B cell (primary cell): ENCODE results near the gene EFNA2. TPM values are rescaled to one million over a fixed set of nuclear protein-coding genes. Genes with fewer than 3 reads are reported as not detected.

Source experiments
- ATAC-seq: fragments of 200-7000 bp; cut with Tn5 transposase; one replicate; pipeline ENCODE4 v1.10.0; 2021; ENCODE audit warnings: low read depth, mild to moderate bottlenecking, moderate number of reproducible peaks, moderate library complexity
- CTCF ChIA-PET: fragments of 350-600 bp; sonication (Branson Sonifier 250); formaldehyde crosslinking; loops from one replicate; lab custom pipeline; 2021; ENCODE audit warnings: antibody characterized with exemption, inconsistent platforms; lab: Charles Lee
- POLR2A ChIA-PET: fragments of 350-600 bp; sonication (Branson Sonifier 250); formaldehyde crosslinking; loops from one replicate; lab custom pipeline; 2021; ENCODE audit warnings: antibody characterized with exemption; lab: Charles Lee
- DNase-seq: peaks from one replicate; pipeline ENCODE4 v3.0.0; 2013
- H2AFZ ChIP-seq: 2 replicates; pipeline ENCODE4 v1.6.1; 2012; ENCODE audit warnings: mild to moderate bottlenecking, low read depth, low read length; ENCODE audit not compliant: insufficient read depth, poor library complexity, severe bottlenecking
- H3K27ac ChIP-seq, 2 donors: 1 replicate in 1 of 2; 2 replicates in 1 of 2; pipeline ENCODE4 v1.5.1; 2012 to 2013; ENCODE audit warnings: low read length in 2 of 2, mild to moderate bottlenecking in 2 of 2, moderate library complexity in 1 of 2
- H3K27me3 ChIP-seq, 4 experiments: fragments of 200-600 bp in 1 of 4; sonication (generic) in 1 of 4; replicated peaks in 1 of 4; 1 replicate in 2 of 4; 2 replicates in 2 of 4; pipeline versions ENCODE4 v1.6.1 to v1.7.0; 2013 to 2016; ENCODE audit warnings: low read length in 3 of 4, mild to moderate bottlenecking in 2 of 4, mixed read lengths in 1 of 4, moderate library complexity in 1 of 4; ENCODE audit not compliant: insufficient read depth in 4 of 4, control insufficient read depth in 3 of 4; ENCODE audit errors: control extremely low read depth in 1 of 4
- H3K36me3 ChIP-seq, 2 experiments: replicated peaks in 1 of 2; 1 replicate in 1 of 2; 2 replicates in 1 of 2; pipeline versions ENCODE4 v1.6.1 to v1.7.1; 2013; ENCODE audit warnings: low read length in 1 of 2; ENCODE audit not compliant: insufficient read depth in 2 of 2, control insufficient read depth in 1 of 2; ENCODE audit errors: control extremely low read depth in 1 of 2, extremely low read depth in 1 of 2
- H3K4me1 ChIP-seq, 2 donors: fragments of 200-600 bp in 1 of 2; sonication (generic) in 1 of 2; 1 replicate in 1 of 2; 2 replicates in 1 of 2; pipeline versions ENCODE4 v1.5.1 to v1.6.1; 2013 to 2017; ENCODE audit warnings: low read length in 2 of 2; ENCODE audit not compliant: control insufficient read depth in 2 of 2, insufficient read depth in 2 of 2
- H3K4me2 ChIP-seq: replicated peaks from 2 replicates; pipeline ENCODE3; 2012; ENCODE audit warnings: mild to moderate bottlenecking, low read depth, low read length; ENCODE audit not compliant: poor library complexity, severe bottlenecking
- H3K4me3 ChIP-seq, 5 experiments: fragments of 200-600 bp in 1 of 5; sonication (generic) in 1 of 5; 1 replicate in 3 of 5; 2 replicates in 2 of 5; pipeline versions ENCODE4 v1.5.1 to v1.7.0; 2011 to 2016; ENCODE audit warnings: low read length in 4 of 5, mild to moderate bottlenecking in 4 of 5, low read depth in 2 of 5, control low read depth in 1 of 5, moderate library complexity in 1 of 5; ENCODE audit not compliant: insufficient read depth in 1 of 5; ENCODE audit errors: control extremely low read depth in 1 of 5, extremely low read depth in 1 of 5
- H3K79me2 ChIP-seq: fragments of 200-600 bp; sonication (generic); one replicate; pipeline ENCODE4 v1.6.0; 2016; ENCODE audit warnings: low read length; ENCODE audit not compliant: control insufficient read depth, insufficient read depth
- H3K9ac ChIP-seq: fragments of 200-600 bp; sonication (generic); 2 replicates; pipeline ENCODE4 v1.6.1; 2017; ENCODE audit warnings: mild to moderate bottlenecking, low read length, moderate library complexity
- H3K9me3 ChIP-seq, 3 donors: one replicate each; pipeline versions ENCODE4 v1.6.1 to v1.7.1; 2013; ENCODE audit warnings: low read length in 2 of 3; ENCODE audit not compliant: control insufficient read depth in 2 of 3, insufficient read depth in 1 of 3; ENCODE audit errors: control extremely low read depth in 1 of 3
- H4K20me1 ChIP-seq: 2 replicates; pipeline ENCODE4 v1.6.0; 2012; ENCODE audit warnings: mild to moderate bottlenecking, low read length; ENCODE audit not compliant: insufficient read depth, control insufficient read depth, poor library complexity, severe bottlenecking
- H3K27ac Mint-ChIP-seq: one replicate; pipeline ENCODE4 v1.8.0; 2021; ENCODE audit warnings: mixed read lengths
- H3K27me3 Mint-ChIP-seq: one replicate; pipeline ENCODE4 v1.8.0; 2021; ENCODE audit warnings: mixed read lengths
- H3K4me1 Mint-ChIP-seq: one replicate; pipeline ENCODE4 v1.8.0; 2021; ENCODE audit warnings: mixed read lengths
- H3K4me3 Mint-ChIP-seq: one replicate; pipeline ENCODE4 v1.8.0; 2021; ENCODE audit warnings: mixed read lengths
- H3K9me3 Mint-ChIP-seq: one replicate; pipeline ENCODE4 v1.8.0; 2022; ENCODE audit warnings: mixed read lengths; ENCODE audit not compliant: insufficient read depth
- CTCF ChIP-seq: fragments of 200-600 bp; IDR thresholded peaks from one replicate; pipeline ENCODE4 v1.8.0; 2022; ENCODE audit warnings: antibody characterized with exemption, mild to moderate bottlenecking
- EZH2 ChIP-seq: IDR thresholded peaks from 2 replicates; pipeline ENCODE4 v1.6.1; 2012; ENCODE audit warnings: borderline replicate concordance, low read depth, mild to moderate bottlenecking, moderate library complexity, low read length; ENCODE audit not compliant: insufficient read depth, poor library complexity, severe bottlenecking
- WGBS: methylation state at CpG from one replicate; pipeline ENCODE4 v1.1.5; 2013; ENCODE audit warnings: missing lambda C conversion rate; ENCODE audit not compliant: insufficient coverage; 5-methylcytosine and 5-hydroxymethylcytosine counted together
- intact Hi-C: fragments of 100-400 bp; cut with micrococcal nuclease; formaldehyde crosslinking; loops from one replicate; pipeline ENCODE4 v1.10.0; 2022
- polyA plus RNA-seq: library from polyadenylated mRNA; depleted of rRNA; stranded (reverse); fragments of >200 nt; gene quantifications from 2 replicates; pipeline ENCODE4 v1.2.3, GENCODE V29; 2012
- total RNA-seq, 2 donors: library from RNA; stranded (reverse); fragments of 120-200 nt in 1 of 2; gene quantifications; 1 replicate in 1 of 2; 2 replicates in 1 of 2; pipeline versions ENCODE4 v1.2.3 to v1.2.4, GENCODE V29; 2013 to 2022

EFNA2 gene
- total and polyA plus RNA-seq, 2 donors (not counting 1 experiment from before 2014, with no cell fraction given) = not detected

GRCh38 chr19:1278713-1279660 lies 6.7 kb upstream of the EFNA2 start:
- Mint-ChIP-seq H3K4me1 (peaks cover 19% of the 10 kb centered on the region), H3K4me3 (no peak overlapping the region), H3K9me3 (no peaks in the 10 kb centered on the region), H3K27ac (no peak overlapping the region), H3K27me3 (no peaks in the 10 kb centered on the region)
- H3K4me2 ChIP-seq = no peak overlapping the region
- peaks cover 18 to 29% of the 10 kb centered on the region in 2 donors for H3K4me1 ChIP-seq
- peaks cover 41% of the 10 kb centered on the region for H3K79me2 ChIP-seq
- DNase-seq (no peak), ATAC-seq (no peak)
- H4K20me1 ChIP-seq = peaks cover 51% of the 10 kb centered on the region
- 97% methylated on average over 25 of the region's 25 CpGs for WGBS
- peaks cover 0 to 9% (median 4%) of the 10 kb centered on the region in 4 experiments for H3K27me3 ChIP-seq
- peaks cover 0 to 25% of the 10 kb centered on the region in 2 experiments for H3K36me3 ChIP-seq
- no peak overlapping the region for H3K9ac ChIP-seq
- H3K27ac ChIP-seq = no peak overlapping the region
- ChIA-PET CTCF (interaction anchor here (0.8 to 2.4 kb wide), 16 partner anchors 10 to 547 kb away, joined by 3 to 37 read pairs (median 4); partner anchors contain the start of genes CIRBP and WDR18), POLR2A (interaction anchor here (0.5 to 1.0 kb wide), 5 partner anchors 10 to 280 kb away, joined by 3 to 8 read pairs (median 5); partner anchors contain the start of genes CIRBP and NDUFS7)
- no peak for TF ChIP-seq CTCF
- no peak for TF ChIP-seq EZH2
- H3K9me3 ChIP-seq = peaks cover 0 to 2% (median 0%) of the 10 kb centered on the region in 3 donors
- H2AFZ ChIP-seq = no peak overlapping the region
- intact Hi-C loops = loop anchor here (1.0 to 2.0 kb wide), 3 partner anchors 66 to 128 kb away; partner anchors contain the start of gene DAZAP1
- no peak overlapping the region for H3K4me3 ChIP-seq
